ENCODE measurements around the gene STAT6. TPM values are rescaled to one million over a fixed set of nuclear protein-coding genes. Genes with fewer than 3 reads are reported as not detected.
A peak's percentile ranks its signal among the peaks of the same experiment; 100 is the strongest.

STAT6 gene
- total RNA-seq, 1 experiment from 2014 or later = 52.3 TPM

GRCh38 chr12:57110104-57111030 lies 795 bp downstream of the STAT6 start:
- H3K27me3 ChIP-seq (ENCODE audit: control insufficient read depth, insufficient read depth, low read length) = no peaks in the 10 kb centered on the region
- ATAC-seq (peak; percentile 43), DNase-seq (ENCODE audit: low read depth, low spot score) (no peak)
- no peaks in the 10 kb centered on the region for H3K9me3 ChIP-seq (ENCODE audit: control insufficient read depth, insufficient read depth, low read depth, low read length)
- peak overlapping the region; percentile 95 for H3K27ac ChIP-seq (ENCODE audit: low read length)
- no peaks in the 10 kb centered on the region for H3K36me3 ChIP-seq (ENCODE audit: control insufficient read depth, insufficient read depth, low read length)
- intact Hi-C loops (cut with micrococcal nuclease; ENCODE audit: unreplicated experiment) (loop anchor here (5.0 kb wide), 1 partner anchor 353 kb away; no protein-coding TSS in a partner anchor), in situ Hi-C loops (cut with HindIII; ENCODE audit: low pct_unique_long_range_greater_than_20kb, low sequenced_read_pairs) (no loop called here)
- TF ChIP-seq POLR2AphosphoS5 (IDR thresholded peaks at IDR 0.05; ENCODE audit: low read depth, low read length) (no peak), REST (IDR thresholded peaks at IDR 0.05; ENCODE audit: insufficient read depth in 1 of 2, low read depth in 2 of 2, low read length in 1 of 2) (no peak), CTCF (IDR thresholded peaks at IDR 0.05) (no peak), TCF7L2 (IDR thresholded peaks at IDR 0.05; ENCODE audit: low read depth, low read length) (no peak), SIN3A (IDR thresholded peaks at IDR 0.05; ENCODE audit: borderline replicate concordance, insufficient read depth, low read depth, low read length) (no peak)
- BruUV-seq (replicated peaks) = TSS peak; percentile 86
- CTCF ChIA-PET = interaction anchor here (1.2 to 2.5 kb wide), 5 partner anchors 13 to 99 kb away, joined by 5 to 84 read pairs (median 7); partner anchors contain the start of gene NEMP1
- POLR2A ChIA-PET = interaction anchor here (0.6 to 1.4 kb wide), 4 partner anchors 31 to 45 kb away, joined by 3 to 11 read pairs (median 7); partner anchors contain the start of gene NEMP1
- peak overlapping the region; percentile 44 to 75 for H3K4me3 ChIP-seq (ENCODE audit: low read depth in 2 of 2, low read length in 2 of 2)
- H3K4me1 ChIP-seq (ENCODE audit: control insufficient read depth, insufficient read depth, low read length) = peaks cover 17% of the 10 kb centered on the region

GRCh38 chr12:57109207-57110103 lies 1.7 kb downstream of the STAT6 start:
- intact Hi-C loops (cut with micrococcal nuclease; ENCODE audit: unreplicated experiment) = loop anchor here (5.0 kb wide), 1 partner anchor 352 kb away; no protein-coding TSS in a partner anchor
- Histone ChIP-seq H3K4me1 (ENCODE audit: control insufficient read depth, insufficient read depth, low read length) (peaks cover 17% of the 10 kb centered on the region), H3K4me3 (ENCODE audit: low read depth in 2 of 2, low read length in 2 of 2) (peak overlapping the region; percentile 44 to 75), H3K36me3 (ENCODE audit: control insufficient read depth, insufficient read depth, low read length) (no peaks in the 10 kb centered on the region), H3K27me3 (ENCODE audit: control insufficient read depth, insufficient read depth, low read length) (no peaks in the 10 kb centered on the region), H3K9me3 (ENCODE audit: control insufficient read depth, insufficient read depth, low read depth, low read length) (no peaks in the 10 kb centered on the region), H3K27ac (ENCODE audit: low read length) (peak overlapping the region; percentile 95)
- ChIA-PET POLR2A (no interaction called here), CTCF (interaction anchor here (0.6 kb wide), 2 partner anchors 22 to 352 kb away, joined by 3 to 4 read pairs; no protein-coding TSS in a partner anchor)
- TF ChIP-seq POLR2AphosphoS5 (IDR thresholded peaks at IDR 0.05; ENCODE audit: low read depth, low read length) = no peak
- DNase-seq (ENCODE audit: low read depth, low spot score) (no peak), ATAC-seq (no peak)
- in situ Hi-C loops (cut with HindIII; ENCODE audit: low pct_unique_long_range_greater_than_20kb, low sequenced_read_pairs) = no loop called here
- BruUV-seq (replicated peaks) = no TSS peak

Measured in Panc1 (cell line).